HepG2 (cell line): ENCODE results near the gene CCDC83. TPM values are rescaled to one million over a fixed set of nuclear protein-coding genes. Genes with fewer than 3 reads are reported as not detected.

Source experiments
- ATAC-seq: fragments of 200-7000 bp; cut with Tn5 transposase; 3 replicates; pipeline ENCODE4 v1.9.1; 2020; ENCODE audit warnings: mild to moderate bottlenecking, moderate library complexity
- BruUV-seq: library from RNA; stranded (reverse); fragments of 400-500 nt; replicated peaks from 2 replicates; lab custom pipeline; 2021; lab: Mats Ljungman, UMichigan
- CTCF ChIA-PET: fragments of 300-600 bp; formaldehyde crosslinking; extraction: SDS; loops from one replicate; lab custom pipeline; 2021; ENCODE audit warnings: low total read pairs, inconsistent platforms, low intra/inter-chr PET ratio; lab: Yijun Ruan, JAX
- POLR2A ChIA-PET: fragments of 350-600 bp; sonication (Branson Sonifier 250); formaldehyde crosslinking; loops from one replicate; lab custom pipeline; 2020; ENCODE audit warnings: antibody characterized with exemption, inconsistent platforms; lab: Yijun Ruan, JAX
- DNase-seq: peaks from one replicate; pipeline ENCODE4 v3.0.0-alpha.2; 2015; ENCODE audit warnings: low spot score
- FAIRE-seq: peaks from 3 replicates; lab custom pipeline; 2011; peaks lifted over from hg19 to GRCh38; lab: Jason Lieb, UNC
- H2AFZ ChIP-seq: one replicate; pipeline ENCODE4 v1.6.1; 2011; ENCODE audit warnings: low read length, inconsistent platforms
- H3K27ac ChIP-seq: fragments of 300-600 bp; 3 replicates; pipeline ENCODE4 v1.8.0; 2011; ENCODE audit warnings: mixed run types, mild to moderate bottlenecking, mixed read lengths, low read length, inconsistent platforms; ENCODE audit not compliant: insufficient read depth; ENCODE audit errors: extremely low read length
- H3K27me3 ChIP-seq, 2 experiments: fragments of 200-600 bp in 1 of 2; 2 replicates in 1 of 2; 3 replicates in 1 of 2; pipeline versions ENCODE4 v1.6.0 to v1.8.0; 2011; ENCODE audit warnings: low read length in 2 of 2, mild to moderate bottlenecking in 2 of 2, moderate library complexity in 2 of 2, inconsistent platforms in 1 of 2; ENCODE audit not compliant: insufficient read depth in 2 of 2, control insufficient read depth in 1 of 2
- H3K36me3 ChIP-seq, 2 experiments: fragments of 200-600 bp in 1 of 2; replicated peaks in 1 of 2; 2 replicates in 1 of 2; 3 replicates in 1 of 2; pipeline versions ENCODE4 v1.5.1 to v1.8.0; 2011; ENCODE audit warnings: low read length in 2 of 2, inconsistent platforms in 1 of 2; ENCODE audit not compliant: insufficient read depth in 2 of 2, control insufficient read depth in 1 of 2
- H3K4me1 ChIP-seq: 2 replicates; pipeline ENCODE4 v1.5.1; 2012; ENCODE audit warnings: low read length, inconsistent platforms; ENCODE audit not compliant: insufficient read depth
- H3K4me2 ChIP-seq: 2 replicates; pipeline ENCODE4 v1.6.0; 2011; ENCODE audit warnings: low read depth, low read length, inconsistent platforms
- H3K4me3 ChIP-seq, 3 experiments: fragments of 200-600 bp in 1 of 3; sonication (generic), shearing (Covaris generic) in 1 of 3; replicated peaks in 1 of 3; 2 replicates each; pipeline ENCODE4 v1.5.1; 2011 to 2016; ENCODE audit warnings: low read length in 3 of 3, inconsistent platforms in 2 of 3, low read depth in 2 of 3, mild to moderate bottlenecking in 2 of 3, control low read depth in 1 of 3, mixed read lengths in 1 of 3; ENCODE audit not compliant: insufficient read depth in 1 of 3
- H3K79me2 ChIP-seq: one replicate; pipeline ENCODE4 v1.6.1; 2011; ENCODE audit warnings: low read length, inconsistent platforms; ENCODE audit not compliant: insufficient read depth
- H3K9ac ChIP-seq: 2 replicates; pipeline ENCODE4 v1.6.0; 2011; ENCODE audit warnings: mild to moderate bottlenecking, low read depth, low read length, inconsistent platforms; ENCODE audit not compliant: insufficient read depth
- H3K9me3 ChIP-seq: 2 replicates; pipeline ENCODE4 v1.5.1; 2012; ENCODE audit warnings: mild to moderate bottlenecking, low read length
- H4K20me1 ChIP-seq: 2 replicates; pipeline ENCODE4 v1.6.0; 2011; ENCODE audit warnings: inconsistent platforms, mild to moderate bottlenecking, low read length, moderate library complexity; ENCODE audit not compliant: insufficient read depth
- ATRX ChIP-seq: sonication (generic); formaldehyde crosslinking; IDR thresholded peaks from 2 replicates; pipeline ENCODE4 v1.4.0; 2020; ENCODE audit warnings: missing genetic modification reagents, borderline replicate concordance
- BRCA1 ChIP-seq: sonication (generic); formaldehyde crosslinking; IDR thresholded peaks from 2 replicates; pipeline ENCODE4 v1.4.0; 2020; ENCODE audit warnings: missing genetic modification reagents
- GTF2F1 ChIP-seq: fragments of 150-350 bp; IDR thresholded peaks from 2 replicates; pipeline ENCODE4 v1.6.1; 2014; ENCODE audit warnings: low read length
- HMGA1 ChIP-seq: sonication (generic); formaldehyde crosslinking; conservative IDR thresholded peaks from 2 replicates; pipeline ENCODE4 v1.4.0; 2020; ENCODE audit warnings: missing genetic modification reagents
- HNRNPLL ChIP-seq: fragments of 200-400 bp; formaldehyde crosslinking; IDR thresholded peaks from 2 replicates; pipeline ENCODE4 v1.6.1; 2017; ENCODE audit warnings: mild to moderate bottlenecking, low read depth, low read length; ENCODE audit not compliant: poor library complexity, severe bottlenecking
- POGZ ChIP-seq: sonication (generic); formaldehyde crosslinking; IDR thresholded peaks from 2 replicates; pipeline ENCODE4 v1.4.0; 2020; ENCODE audit warnings: mild to moderate bottlenecking, missing genetic modification reagents
- SNAPC2 ChIP-seq: sonication (generic); formaldehyde crosslinking; IDR thresholded peaks from 2 replicates; pipeline ENCODE4 v1.8.1; 2022; ENCODE audit warnings: mild to moderate bottlenecking, missing genetic modification reagents
- YEATS2 ChIP-seq: sonication (generic); formaldehyde crosslinking; IDR thresholded peaks from 2 replicates; pipeline ENCODE4 v1.4.0; 2020; ENCODE audit warnings: missing genetic modification reagents, borderline replicate concordance
- ZMAT3 ChIP-seq: sonication (generic); formaldehyde crosslinking; conservative IDR thresholded peaks from 2 replicates; pipeline ENCODE4 v1.7.0; 2021; ENCODE audit warnings: missing genetic modification reagents
- ZNF547 ChIP-seq: sonication (generic); formaldehyde crosslinking; IDR thresholded peaks from 2 replicates; pipeline ENCODE4 v1.5.1; 2020; ENCODE audit warnings: mild to moderate bottlenecking, missing genetic modification reagents
- ZNF703 ChIP-seq: sonication (generic); formaldehyde crosslinking; IDR thresholded peaks from 2 replicates; pipeline ENCODE4 v1.5.1; 2020; ENCODE audit warnings: missing genetic modification reagents, mild to moderate bottlenecking, moderate library complexity, borderline replicate concordance
- ZNF768 ChIP-seq: sonication (generic); formaldehyde crosslinking; IDR thresholded peaks from 2 replicates; pipeline ENCODE4 v1.4.0; 2020; ENCODE audit warnings: missing genetic modification reagents
- ZNF891 ChIP-seq: sonication (generic); formaldehyde crosslinking; IDR thresholded peaks from 2 replicates; pipeline ENCODE4 v1.5.0; 2020; ENCODE audit warnings: mild to moderate bottlenecking, missing genetic modification reagents
- WGBS: methylation state at CpG from one replicate; pipeline ENCODE4 v1.1.6; 2017; ENCODE audit warnings: low lambda C conversion rate; 5-methylcytosine and 5-hydroxymethylcytosine counted together
- in situ Hi-C: cut with HindIII; loops from 2 replicates; pipeline ENCODE4 v1.10.0; 2017; ENCODE audit warnings: low pct_unique_long_range_greater_than_20kb; ENCODE audit not compliant: extremely low pct_ligation_motif_present
- intact Hi-C: fragments of 100-400 bp; cut with micrococcal nuclease; formaldehyde crosslinking; loops from one replicate; pipeline ENCODE4 v1.10.0; 2022; ENCODE audit not compliant: unreplicated experiment
- polyA plus RNA-seq, 8 experiments: library from polyadenylated mRNA; depleted of rRNA in 3 of 8; stranded (reverse) in 7 of 8; unstranded in 1 of 8; fragments of >200 nt; fragmentation: Illumina TruSeq in 4 of 8; extraction: Trizol in 4 of 8; gene quantifications; 2 replicates each; pipeline versions ENCODE4 v1.2.1 to v1.2.3, GENCODE V29; 2011 to 2016; ENCODE audit warnings: low read depth in 4 of 8, missing spikeins in 1 of 8, mixed read lengths in 1 of 8; ENCODE audit not compliant: insufficient read depth in 1 of 8
- total RNA-seq, 5 experiments: library from RNA; depleted of rRNA; stranded (reverse); fragments of >200 nt; fragmentation: Illumina TruSeq; extraction: Trizol; gene quantifications; 2 replicates each; pipeline ENCODE4 v1.2.3, GENCODE V29; 2016; ENCODE audit warnings: low read depth in 1 of 5

Gene CCDC83
- total and polyA plus RNA-seq, 2 of the 13 experiments (the other 11 are each of a cell fraction or from before 2014, with no cell fraction given): not detected

DNA sequence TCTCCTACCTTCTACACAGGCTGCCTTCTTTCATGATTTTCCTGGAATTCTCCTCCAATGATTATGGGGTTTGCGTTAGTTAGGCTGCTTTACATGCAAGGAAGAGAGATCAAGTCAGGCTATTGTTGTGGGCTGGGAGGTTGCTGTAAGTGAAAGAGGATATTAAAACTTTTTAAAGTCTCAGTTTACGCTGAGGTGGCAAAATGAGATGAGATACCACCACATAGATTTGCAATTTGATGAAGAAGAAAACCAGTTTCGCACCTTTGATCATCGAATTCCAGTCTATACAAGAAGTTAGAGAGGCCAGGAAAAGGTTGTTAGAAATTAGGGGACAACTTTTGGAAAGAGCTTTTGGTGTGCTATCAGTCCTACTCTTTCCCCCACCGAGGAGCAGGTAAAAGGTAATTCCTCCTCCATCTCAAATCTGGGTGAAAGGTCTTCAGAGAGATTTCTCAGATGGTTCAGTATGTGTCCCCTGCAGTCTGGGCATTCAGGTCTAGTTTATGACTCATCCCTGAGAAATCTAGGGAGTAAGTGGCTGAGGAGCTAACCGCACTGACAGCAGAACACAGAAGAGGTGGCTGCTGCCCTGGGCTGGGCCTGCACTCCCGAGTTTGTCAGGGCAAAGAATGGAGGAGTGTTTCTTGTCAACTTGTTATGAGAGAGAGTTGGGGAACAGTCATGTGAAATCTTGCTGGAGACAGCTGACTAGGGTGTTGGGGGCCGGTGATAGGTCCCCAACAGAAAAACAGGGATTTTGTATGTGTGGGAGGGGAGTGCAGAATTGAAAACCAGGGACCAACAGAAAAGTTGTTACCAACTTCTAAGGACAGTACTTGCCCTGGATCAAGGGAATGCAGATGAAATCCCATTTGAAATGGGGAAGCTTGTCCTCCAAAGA lies 34.7 kb downstream of the CCDC83 start (continued):
- TF ChIP-seq ZNF547 (CRISPR knock-in tag) (no peak), BRCA1 (CRISPR knock-in tag) (no peak), YEATS2 (CRISPR knock-in tag) (no peak)
- TF ChIP-seq, all 625 proteins: peak for 6

DNA sequence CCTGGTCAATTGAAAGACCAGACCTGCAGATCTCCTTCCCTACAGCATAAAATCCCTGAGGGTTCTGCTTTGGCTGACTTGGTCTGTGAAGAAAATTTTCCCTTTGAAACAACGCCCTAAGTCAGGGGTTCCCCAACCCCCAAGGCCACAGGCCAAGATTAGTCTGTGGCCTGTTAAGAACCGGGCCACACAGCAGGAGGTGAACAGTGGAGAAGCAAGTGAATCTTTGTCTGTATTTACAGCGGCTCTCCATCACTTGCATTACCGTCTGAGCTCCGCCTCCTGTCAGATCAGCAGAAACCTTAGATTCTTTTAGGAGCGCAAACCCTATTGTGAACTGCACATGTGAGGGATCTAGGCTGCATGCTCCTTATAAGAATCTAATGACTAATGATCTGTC lies 38.2 kb downstream of the CCDC83 start:
- intact Hi-C loops (no loop called here), in situ Hi-C loops (no loop called here)
- no peaks in the 10 kb centered on the region for H3K36me3 ChIP-seq
- H3K9me3 ChIP-seq: no peaks in the 10 kb centered on the region
- H3K27ac ChIP-seq: no peak overlapping the region
- no peaks in the 10 kb centered on the region for H3K27me3 ChIP-seq
- WGBS: 72% methylated on average over 4 of the region's 6 CpGs
- TF ChIP-seq ZMAT3 (CRISPR knock-in tag): no peak
- no peak for TF ChIP-seq ZNF703 (CRISPR knock-in tag)
- no peak for TF ChIP-seq HNRNPLL
- no peak for TF ChIP-seq HMGA1
- TF ChIP-seq ZNF768 (CRISPR knock-in tag): no peak
- TF ChIP-seq POGZ (CRISPR knock-in tag): no peak
- no peak for TF ChIP-seq GTF2F1
- TF ChIP-seq ATRX (CRISPR knock-in tag): no peak
- no peak for TF ChIP-seq SNAPC2 (CRISPR knock-in tag)
- no peak for TF ChIP-seq ZNF891 (CRISPR knock-in tag)
- TF ChIP-seq, all 625 proteins: peak for 0
- ATAC-seq: no peak
- Histone ChIP-seq H3K9ac (no peak overlapping the region), H3K4me3 (no peak overlapping the region), H3K4me1 (peaks cover 25% of the 10 kb centered on the region), H2AFZ (no peak overlapping the region), H3K79me2 (no peaks in the 10 kb centered on the region), H3K4me2 (peak overlapping the region; percentile 32; the same call in 1 of the 2 replicates), H4K20me1 (no peaks in the 10 kb centered on the region)
- no TSS peak for BruUV-seq
- FAIRE-seq: no peak
- no peak for DNase-seq
- POLR2A ChIA-PET: no interaction called here
- CTCF ChIA-PET: no interaction called here
